IPS DF 4.7 (cell line): ENCODE data around the gene CCDC107.

Source experiments
- DNase-seq: peaks from one replicate; pipeline ENCODE4 v3.0.0-alpha.2; 2013; ENCODE audit warnings: low spot score; ENCODE audit errors: extremely low read depth

The CCDC107 gene

GRCh38 chr9:35702696-35703095, 44.6 kb downstream of the CCDC107 start:
- DNase-seq, result no peak

- no peak for DNase-seq
Observed at GRCh38 chr9:35703906-35704672, 46.0 kb downstream of the CCDC107 start.

GRCh38 chr9:35705372-35705771, 47.3 kb downstream of the CCDC107 start:
- DNase-seq, result no peak

GRCh38 chr9:35705836-35706430, 47.8 kb downstream of the CCDC107 start:
- no peak for DNase-seq

- DNase-seq, result no peak
Observed at GRCh38 chr9:35706951-35707350, 48.9 kb downstream of the CCDC107 start.

- DNase-seq, result no peak
Observed at GRCh38 chr9:35708146-35708545, 50.1 kb downstream of the CCDC107 start.

- DNase-seq, result no peak
Observed at GRCh38 chr9:35710818-35711500, 52.9 kb downstream of the CCDC107 start.
